Measurements from ENCODE around the gene SPRYD7.
"Not testable (repeated sequence)": the region's sequence is repeated elsewhere in the genome, so short reads cannot be mapped to it uniquely, and the experiment has no call there.

DNA sequence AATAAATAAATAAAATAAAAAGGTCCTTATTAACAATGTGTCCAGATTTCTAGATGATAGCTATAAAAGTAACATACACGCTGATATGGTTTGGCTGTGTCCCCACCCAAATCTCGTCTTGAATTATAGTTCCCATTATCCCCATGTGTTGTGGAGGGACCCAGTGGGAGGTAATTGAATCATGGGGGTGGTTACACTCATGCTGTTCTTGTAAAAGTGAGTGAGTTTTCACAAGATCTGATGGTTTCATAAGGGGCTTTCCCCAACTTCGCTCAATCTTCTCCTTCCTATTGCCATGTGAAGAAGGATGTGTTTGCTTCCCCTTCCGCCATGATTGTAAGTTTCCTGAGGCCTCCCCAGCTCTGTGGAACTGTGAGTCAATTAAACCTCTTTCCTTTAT lies 15.2 kb downstream of the SPRYD7 start:
- TF ChIP-seq, protein P1, sequence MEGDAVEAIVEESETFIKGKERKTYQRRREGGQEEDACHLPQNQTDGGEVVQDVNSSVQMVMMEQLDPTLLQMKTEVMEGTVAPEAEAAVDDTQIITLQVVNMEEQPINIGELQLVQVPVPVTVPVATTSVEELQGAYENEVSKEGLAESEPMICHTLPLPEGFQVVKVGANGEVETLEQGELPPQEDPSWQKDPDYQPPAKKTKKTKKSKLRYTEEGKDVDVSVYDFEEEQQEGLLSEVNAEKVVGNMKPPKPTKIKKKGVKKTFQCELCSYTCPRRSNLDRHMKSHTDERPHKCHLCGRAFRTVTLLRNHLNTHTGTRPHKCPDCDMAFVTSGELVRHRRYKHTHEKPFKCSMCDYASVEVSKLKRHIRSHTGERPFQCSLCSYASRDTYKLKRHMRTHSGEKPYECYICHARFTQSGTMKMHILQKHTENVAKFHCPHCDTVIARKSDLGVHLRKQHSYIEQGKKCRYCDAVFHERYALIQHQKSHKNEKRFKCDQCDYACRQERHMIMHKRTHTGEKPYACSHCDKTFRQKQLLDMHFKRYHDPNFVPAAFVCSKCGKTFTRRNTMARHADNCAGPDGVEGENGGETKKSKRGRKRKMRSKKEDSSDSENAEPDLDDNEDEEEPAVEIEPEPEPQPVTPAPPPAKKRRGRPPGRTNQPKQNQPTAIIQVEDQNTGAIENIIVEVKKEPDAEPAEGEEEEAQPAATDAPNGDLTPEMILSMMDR (IDR thresholded peaks at IDR 0.05): not testable (repeated sequence)
- TF ChIP-seq EP300, POLR2A (IDR thresholded peaks at IDR 0.05): not testable (repeated sequence)

All from stomach (tissue), 4 donors.